ENCODE data around the gene SLC7A10.
"Not testable (repeated sequence)": the region's sequence is repeated elsewhere in the genome, so short reads cannot be mapped to it uniquely, and the experiment has no call there.

Gene SLC7A10

DNA sequence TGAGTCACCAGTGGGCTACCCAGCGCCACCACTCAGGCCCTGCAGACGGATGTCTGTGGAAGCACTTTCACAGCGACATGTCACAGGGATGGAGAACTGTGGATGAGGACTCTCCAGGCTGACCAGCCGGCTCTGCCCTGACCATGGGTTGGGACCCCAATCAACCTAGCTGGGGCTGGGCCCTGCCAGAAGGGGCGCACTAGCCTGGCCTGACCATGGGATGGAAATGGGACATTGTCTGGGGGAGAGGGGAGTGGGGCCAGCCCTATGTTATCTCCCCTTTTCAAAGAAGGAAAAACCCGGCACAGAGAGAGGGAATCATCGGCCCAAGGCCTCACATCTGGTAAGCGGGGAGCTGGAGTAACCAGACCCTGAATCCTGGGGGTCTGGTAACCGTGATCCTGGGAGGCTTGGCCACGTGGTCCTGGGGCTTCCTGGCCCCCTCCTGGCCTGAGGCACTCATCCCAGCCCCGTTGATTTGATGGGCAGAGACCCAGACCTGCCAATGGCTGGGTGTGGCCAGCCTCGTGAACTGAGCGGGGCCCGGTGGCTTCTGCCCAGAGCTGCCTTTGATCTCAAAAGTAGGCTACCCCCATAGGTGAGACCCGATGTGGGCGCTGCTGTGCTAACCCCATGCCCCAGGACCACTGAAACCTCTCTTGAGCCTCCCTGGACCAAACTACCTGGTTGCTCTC lies 11.2 kb upstream of the SLC7A10 start:
- DNase-seq (ENCODE audit: low read depth), result no peak

DNA sequence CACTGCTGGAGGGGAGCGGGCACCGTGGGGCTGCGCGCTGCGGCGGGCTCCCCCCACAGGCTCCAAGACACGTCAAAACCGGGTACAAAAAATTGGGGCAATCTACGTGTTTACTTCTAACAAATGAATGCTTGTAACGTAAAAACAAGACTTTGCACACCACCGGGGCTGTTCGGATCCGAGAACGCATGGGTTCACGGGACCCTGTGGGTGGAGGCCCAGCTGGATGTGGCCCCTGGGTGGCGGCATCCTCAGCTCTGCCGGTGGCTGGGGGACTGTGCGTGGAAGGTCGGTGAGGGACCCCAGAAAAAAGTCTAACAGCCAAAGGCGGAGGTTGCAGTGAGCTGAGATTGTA lies 10.3 kb upstream of the SLC7A10 start:
- no peak for DNase-seq (ENCODE audit: low read depth)

DNA sequence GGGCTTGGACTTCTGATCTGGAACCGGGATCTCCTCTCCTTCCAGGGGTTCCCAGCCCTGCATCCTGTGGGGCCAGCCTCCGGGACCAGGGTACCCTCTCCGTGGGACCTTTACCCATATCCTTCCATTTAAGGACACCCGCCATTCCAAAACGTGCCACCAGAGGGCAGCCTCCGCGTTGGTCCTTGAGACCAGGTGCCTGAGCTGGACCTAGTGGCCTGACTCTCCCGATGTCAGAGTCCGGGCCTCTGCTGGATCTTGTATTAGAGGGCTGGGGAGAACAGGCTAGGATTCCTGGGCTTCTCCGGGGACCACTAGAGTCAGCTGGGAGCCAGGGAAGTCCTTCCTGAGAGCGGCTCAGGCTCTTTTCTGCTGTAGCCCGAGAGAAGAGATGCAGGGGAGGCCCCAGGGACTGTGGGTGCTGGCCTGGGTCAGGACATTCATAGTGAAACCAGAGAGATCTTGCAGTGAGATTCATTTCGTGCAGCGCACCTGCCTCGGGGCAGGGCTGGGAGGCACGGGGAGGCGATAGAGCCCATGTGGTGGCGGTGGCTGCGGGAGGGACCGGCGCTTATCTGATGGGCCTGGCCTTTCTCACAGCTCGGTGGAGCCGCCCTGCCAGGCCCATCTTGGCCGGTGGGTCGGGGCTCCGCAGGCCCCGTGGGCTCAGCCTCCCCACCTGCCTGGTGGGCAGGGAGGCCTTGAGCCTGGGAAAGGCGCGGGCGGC lies 9.8 kb upstream of the SLC7A10 start:
- DNase-seq (ENCODE audit: low read depth), result peak; percentile 52

DNA sequence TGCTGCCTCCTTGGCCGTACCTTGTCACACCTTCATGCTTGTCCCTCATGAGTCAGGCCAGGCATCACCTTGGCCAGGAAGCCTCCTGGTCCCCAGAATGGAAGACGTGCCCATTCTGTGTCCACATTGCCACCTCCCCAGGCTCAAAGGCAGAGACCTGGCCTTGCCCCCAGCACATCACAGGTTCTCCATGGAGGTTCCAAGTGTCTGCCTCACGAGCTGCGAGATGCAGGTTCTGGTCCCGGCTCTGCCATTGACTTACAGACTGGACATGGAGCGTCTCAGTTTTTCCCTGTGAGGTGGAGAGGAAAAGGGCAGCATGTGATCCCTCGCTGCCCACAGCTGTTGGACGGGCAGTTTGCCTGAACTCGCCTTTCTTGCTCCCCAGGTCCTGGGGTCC lies 9.1 kb upstream of the SLC7A10 start:
- DNase-seq (ENCODE audit: low read depth), result no peak

DNA sequence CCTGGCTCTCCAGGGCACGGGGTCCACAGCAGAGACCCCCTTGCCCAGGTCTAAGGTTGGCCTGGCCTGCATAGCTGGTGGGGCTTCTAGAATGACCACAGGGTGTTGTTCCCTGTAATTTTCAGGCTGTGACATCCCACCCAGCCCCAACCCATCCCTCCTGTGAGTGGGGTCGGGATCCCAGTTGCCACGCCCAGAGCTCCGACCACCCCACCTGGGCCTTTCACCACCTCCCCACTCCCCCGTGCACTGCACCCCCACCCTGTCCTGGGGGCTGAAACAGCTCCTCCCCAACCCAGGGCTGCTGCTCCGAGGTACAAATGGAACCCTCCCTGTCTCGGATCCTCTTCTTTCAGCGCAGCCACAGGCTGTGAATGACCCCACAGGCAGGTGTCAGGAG lies 8.4 kb upstream of the SLC7A10 start:
- no peak for DNase-seq (ENCODE audit: low read depth)

DNA sequence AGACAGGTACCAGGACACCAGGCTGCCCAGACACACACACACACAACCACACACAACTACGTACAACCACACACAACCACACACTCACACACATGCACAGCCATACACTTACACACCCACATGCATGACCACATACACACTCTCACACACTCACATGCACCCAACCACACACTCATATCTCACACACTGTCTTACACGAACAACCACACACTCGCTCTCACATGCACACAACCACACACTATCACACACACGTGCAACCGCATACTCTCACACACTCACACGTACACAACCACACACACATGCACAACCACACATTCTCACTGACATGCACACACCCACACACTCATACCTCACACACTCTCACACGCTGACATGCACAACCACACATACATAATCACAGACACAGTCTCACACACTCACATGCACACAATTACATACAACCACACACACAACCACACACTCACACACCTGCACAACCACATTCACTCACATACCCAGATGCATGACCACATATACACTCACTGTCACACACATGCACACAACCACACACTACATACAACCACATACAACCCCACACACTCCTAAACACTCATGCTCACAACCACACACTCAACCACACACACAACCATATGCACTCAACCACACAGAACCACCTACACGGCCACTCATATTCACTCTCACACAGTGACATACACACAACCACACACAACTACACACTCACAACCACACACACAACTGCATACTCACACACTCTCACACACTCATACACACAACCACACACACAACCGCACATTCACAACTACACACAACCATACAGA lies 7.6 kb upstream of the SLC7A10 start:
- DNase-seq (ENCODE audit: low read depth), result no peak

DNA sequence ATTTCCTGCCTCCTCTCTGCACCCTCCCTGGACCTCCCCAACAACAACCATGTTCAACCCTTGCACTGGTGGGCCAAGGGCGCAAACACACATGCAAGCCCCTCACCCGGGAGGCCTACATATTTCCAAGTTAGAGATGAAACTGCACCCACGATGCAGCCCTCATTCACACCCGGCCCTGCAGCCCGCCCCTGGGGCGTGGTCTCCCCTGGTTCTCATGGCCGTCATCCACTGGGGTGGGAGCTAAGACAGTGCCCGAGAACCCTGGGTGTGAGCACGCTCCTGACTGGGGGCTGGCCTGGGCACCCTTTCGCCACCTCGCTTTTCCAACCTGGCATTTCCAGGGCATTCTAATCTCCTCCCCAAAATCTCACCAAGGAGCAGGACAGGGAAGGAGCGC lies 7.0 kb upstream of the SLC7A10 start:
- no peak for DNase-seq (ENCODE audit: low read depth)

DNA sequence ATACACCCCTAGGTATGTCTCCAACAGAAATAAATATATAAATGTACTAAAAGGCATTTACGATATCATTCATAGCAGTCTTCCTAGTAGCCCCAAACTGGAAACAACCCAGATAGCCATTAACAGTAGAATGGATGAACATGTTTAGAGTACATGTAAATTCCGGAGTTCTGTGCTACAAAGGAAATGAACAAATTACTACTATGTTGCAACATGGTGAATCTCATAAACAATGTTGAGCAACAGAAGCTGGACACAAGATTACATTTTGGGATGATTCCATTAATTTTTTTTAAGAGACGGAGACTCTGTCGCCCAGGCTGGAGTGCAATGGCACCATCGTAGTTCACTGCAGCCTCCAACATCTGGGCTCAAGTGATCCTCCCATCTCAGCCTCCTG lies 5.9 kb upstream of the SLC7A10 start:
- no peak for DNase-seq (ENCODE audit: low read depth)

DNA sequence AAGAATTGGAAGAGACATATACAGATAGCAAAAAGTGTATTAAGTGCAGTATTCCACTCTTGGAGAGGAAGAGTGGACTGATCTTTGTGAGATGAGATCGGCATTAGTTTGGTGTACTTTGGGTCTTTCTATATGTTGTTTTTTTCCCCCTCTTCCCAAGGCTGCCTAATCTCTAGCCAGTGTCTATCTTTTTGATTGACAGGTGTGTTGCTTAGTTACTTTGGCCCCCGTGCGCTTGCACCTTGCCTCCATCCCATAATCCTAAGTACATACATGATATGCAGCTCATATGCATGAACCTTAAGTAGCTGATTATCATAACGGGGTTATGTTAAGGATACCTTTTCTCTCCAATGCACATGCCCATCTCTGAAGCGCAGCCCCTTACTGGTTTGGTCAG lies 4.3 kb upstream of the SLC7A10 start:
- no peak for DNase-seq (ENCODE audit: low read depth)

DNA sequence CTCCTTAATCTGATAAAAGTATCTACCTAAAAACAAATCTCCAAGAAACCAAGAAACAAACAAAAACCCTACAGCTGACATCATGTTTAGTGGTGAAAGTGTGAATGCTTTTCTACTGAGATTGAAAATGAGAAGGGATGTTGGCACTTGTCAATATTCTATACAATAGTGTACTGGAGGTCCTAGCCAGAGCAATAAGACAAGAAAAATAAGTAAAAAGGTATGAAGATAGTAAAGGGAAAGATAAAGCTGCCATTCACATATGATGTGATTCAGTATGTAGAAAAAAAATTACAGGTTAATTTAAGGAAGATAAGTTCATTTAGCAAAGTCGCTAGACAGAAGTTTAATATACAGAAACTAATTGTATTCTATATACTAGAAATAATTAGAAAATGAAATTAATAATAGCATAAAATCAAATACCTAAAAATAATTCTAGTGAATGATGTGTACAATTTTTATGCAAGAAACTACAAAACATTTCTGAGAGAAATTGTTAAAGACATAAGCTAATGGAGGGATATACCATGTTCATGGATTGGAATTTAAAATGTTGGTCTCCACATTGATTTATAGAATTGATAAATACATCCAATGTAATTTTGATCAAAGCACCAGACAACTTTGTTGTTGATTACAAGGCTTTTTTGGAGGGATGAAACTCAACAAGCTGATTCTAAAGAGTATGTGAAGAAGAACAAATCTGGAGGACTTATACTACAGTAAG lies 2.4 kb upstream of the SLC7A10 start:
- no peak for DNase-seq (ENCODE audit: low read depth)

DNA sequence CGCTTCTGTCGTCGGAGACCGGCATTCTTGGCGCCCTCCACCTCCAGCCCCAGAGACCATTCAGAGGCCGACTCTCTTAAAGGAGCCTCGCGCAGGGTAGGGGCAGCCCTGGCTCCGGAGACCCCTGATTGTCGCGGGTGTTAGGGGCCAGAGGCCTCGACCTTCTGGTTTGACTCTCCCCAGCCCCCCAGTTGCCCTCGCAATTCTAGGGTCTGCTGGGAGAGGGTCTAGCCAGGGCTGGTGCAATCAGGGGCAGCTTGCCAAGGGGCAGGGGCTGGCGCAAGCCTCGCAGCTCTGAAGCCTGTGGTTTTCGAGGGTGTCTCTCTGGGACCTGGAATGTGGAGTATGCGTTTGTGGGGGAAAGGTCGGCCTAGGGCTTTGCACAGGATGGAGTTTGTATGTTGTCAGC lies 1.6 kb upstream of the SLC7A10 start:
- DNase-seq (ENCODE audit: low read depth), result no peak

DNA sequence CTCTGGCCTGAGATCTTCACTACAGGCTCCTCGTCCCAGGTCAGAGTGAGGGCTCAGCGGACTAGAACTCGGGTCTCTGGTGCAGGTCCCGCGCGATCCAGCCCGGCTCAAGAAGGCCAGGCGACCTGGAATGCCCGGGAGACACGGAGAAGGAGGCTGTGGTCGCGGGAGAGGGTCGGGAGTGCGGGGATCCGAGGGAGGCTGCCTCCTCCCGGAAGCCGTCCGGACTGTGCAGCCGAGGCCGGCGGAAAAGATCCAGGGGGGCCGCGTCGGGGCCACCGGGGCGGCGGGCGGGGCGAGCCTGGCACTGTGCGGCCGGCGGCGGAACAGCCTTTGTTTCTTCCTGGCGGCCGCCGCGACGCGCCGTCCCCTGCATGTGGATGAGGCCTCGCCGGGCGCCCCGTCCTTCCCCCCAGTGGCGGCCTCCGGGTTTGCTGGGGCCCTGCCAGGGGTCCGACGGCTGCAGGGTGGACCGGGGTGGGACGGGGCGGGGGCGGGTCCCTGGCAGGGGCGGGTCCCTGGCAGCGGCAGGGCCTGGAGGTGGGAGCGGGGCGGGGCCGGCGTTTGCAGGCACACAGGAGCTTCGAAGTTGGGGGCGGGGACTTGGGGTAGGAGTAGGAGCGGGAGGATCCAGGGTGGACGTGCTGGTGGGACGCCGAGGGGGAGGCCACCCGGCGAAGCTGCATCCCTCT lies 1.0 kb upstream of the SLC7A10 start:
- DNase-seq (ENCODE audit: low read depth), result no peak

DNA sequence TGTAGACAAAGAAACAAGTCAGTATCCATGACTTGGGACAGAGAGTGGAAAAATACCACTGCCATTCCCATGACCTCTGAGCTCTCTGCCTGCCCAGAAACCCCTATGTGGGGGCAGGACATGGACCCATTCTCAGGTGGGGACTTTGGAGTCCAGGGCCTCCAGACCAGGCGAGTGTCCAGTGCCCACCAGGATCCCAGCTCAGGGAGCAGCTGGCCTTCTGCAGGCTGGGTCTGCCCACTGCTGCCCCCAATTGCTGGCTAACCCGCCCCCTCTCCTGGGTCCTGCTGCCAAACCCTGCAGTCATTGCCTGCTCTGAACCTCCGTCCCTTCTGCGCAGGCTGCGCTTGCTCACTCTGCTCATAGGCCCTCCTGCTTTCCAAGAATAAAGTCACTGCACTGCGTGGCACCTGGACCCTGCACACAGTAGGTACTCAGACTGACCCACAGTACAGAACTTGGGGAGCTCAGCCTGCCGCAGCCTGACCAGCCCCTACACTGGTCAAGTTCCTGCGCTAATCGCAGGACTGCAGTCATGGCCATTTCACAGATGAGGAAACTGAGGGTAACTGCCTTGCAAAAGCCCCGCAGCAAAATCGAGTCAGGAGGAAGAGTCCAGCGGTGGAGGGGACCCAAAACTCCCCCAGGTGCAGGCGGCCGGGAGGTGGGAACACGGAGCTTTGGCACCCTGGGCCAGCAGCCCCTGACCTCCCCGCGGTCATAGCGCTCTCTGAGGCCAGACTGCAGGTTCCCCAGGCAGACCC lies 774 bp downstream of the SLC7A10 start:
- no peak for DNase-seq (ENCODE audit: low read depth)

DNA sequence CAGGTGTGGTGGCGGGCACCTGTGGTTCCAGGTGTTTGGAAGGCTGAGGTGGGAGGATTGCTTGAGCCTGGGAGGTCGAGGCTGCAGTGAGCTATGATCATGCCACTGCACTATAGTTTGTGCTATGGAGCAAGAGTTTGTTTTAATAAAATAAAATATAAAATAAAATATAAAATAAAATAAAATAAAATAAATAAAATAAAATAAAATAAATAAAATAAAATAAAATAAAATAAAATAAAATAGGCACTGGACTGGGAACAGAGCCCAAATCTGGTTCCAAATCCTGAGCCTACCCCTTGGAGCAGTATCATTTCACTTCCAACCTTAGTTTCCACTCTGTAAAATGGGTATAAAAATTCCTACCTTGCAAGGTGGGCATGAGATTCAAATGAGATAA lies 3.4 kb downstream of the SLC7A10 start:
- DNase-seq (ENCODE audit: low read depth), result not testable (repeated sequence)

DNA sequence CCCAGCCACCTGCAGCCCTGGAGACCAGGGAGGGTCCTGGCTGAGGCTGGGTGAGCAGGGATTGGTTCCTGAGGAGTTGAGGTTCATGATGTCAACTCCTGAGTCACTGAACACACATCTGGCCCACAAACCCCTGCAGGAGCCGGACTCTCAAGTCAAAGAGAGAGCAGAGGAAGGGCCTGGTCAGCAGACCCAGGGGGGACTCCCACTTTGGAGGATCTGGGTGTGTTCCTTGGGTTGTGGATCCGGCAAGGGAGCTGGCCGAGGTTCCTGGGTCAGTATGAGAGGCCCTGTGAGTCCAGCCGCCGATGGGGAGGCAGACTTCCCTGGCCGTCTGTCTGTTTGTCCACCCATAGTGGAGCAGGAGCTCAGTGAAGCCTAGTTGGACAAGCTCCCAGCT lies 4.0 kb downstream of the SLC7A10 start:
- no peak for DNase-seq (ENCODE audit: low read depth)

DNA sequence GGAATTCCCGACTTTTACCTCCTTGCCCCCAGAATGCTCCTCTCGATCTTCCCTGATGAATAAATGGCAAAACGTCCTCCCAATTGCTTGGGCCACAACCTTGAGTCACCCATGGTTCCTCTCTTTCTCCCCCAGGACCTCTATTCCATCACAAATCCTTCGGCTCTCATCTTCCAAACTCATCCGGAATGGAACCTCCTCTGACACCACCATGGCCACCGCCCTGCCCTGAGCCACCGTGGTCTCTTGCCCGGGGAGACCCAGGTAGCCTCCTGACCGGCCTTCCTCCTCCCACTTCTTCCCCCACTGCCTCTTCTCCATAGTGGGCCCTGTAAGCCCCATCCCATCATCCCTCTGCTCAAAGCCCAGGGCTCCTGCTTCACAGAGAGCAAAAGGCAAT lies 4.9 kb downstream of the SLC7A10 start:
- DNase-seq (ENCODE audit: low read depth), result no peak

DNA sequence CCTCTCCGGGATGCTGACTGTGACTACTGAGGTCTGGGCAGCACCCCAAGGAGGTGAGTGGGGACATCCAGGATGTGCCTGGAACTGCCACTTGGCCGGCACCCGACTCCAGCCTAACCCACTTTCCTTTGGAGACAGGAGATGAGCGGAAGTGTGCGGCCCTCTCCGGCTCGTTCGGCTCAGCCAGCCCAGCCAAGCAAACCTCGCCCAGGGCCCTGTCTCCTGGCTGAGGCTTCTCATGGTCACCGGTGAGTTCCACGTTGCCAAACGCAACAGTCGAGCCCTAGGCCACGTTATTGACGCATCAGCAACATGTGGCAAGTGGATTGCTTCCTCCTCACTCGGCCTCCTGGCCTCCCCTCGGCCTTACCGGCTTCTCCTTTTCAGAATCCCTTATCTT lies 5.5 kb downstream of the SLC7A10 start:
- no peak for DNase-seq (ENCODE audit: low read depth)

DNA sequence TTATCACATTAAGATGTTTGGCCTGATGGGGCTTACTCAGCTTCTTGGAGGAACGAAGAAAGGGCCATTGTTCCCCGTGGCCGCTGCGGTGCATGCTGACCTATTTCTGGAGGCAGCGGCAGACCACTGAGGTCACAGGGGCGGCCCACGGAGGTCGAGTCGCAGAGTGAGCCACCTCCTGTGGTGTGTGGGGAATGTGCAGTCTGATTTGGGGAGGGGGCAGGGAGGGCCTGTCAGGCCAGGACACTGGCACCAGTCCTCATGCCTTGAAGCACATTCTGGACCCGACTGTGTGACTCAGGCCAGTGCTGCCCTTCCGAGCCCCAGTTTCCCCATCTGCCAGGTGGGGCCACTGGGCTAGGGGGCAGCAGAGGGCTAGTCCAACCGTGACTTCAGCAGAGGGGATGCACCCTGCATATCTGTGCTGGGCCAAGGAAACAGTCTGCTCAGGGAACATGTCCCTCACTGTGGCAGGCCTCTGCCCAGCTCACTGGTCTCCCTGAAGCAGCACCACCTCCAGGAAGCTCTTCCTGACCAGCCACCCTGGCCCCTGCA lies 6.3 kb downstream of the SLC7A10 start:
- DNase-seq (ENCODE audit: low read depth), result no peak

DNA sequence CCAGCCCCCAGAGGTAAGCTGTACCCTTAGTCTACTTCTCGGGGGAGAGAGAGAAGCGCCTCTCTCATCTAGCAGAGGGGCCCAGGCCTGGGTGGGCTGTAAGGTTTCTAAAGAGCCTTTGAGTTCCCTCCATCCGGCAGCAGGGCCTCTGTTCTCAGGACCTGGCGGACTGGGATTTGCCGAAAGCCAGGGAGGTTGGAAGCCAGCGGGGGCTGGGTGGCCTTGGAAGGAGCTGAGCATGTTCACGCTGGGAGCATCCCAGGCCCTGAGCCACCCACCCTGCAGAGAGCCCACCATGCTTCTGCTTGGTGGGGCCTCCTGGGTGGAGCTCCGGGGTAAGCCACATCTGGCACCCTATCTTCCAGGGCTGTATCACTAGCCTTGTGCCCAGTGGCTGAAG lies 7.8 kb downstream of the SLC7A10 start:
- no peak for DNase-seq (ENCODE audit: low read depth)

DNA sequence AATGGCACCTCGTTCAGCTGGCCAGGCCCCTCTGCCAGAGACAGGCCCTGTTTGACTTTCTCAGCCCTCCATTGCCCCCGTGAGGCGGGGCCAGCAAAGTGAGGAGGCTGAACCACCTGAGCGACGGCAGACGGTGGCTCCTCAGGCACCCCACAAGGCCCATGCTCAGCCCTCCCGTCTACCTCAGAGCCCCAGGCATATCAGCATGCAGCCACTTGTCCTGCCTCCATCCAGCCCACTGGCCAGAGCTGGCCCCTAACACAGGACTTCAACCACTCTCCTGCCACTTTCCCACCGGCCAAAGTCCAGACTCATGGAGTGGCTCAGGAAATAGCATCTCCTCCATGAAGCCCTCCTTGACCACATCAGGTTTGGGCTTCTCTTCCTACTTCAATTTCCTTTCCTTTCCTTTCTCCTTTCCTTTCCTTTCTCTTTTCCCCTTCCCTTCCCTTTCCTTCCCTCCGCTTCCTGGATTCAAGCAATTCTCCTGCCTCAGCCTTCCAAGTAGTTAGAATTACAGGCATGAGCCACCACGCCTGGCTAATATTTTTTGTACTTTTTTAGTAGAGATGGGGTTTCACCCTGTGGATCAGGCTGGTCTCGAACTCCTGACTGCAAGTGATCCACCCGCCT lies 9.3 kb downstream of the SLC7A10 start:
- no peak for DNase-seq (ENCODE audit: low read depth)

Data from stimulated activated CD8-positive, alpha-beta memory T cell treated with anti-CD3 and anti-CD28 coated beads, Interleukin-12 subunit alpha, Interleukin-12 subunit beta, amount 100 ng/mL, for 4 hours (primary cell).